Left renal pelvis (tissue), 4 donors: ENCODE results near the gene SETD2. TPM values are rescaled to one million over a fixed set of nuclear protein-coding genes. Genes with fewer than 3 reads are reported as not detected.

ENCODE experiments used
- DNase-seq, 4 donors: peaks; one replicate each; pipeline ENCODE4 v3.0.0-alpha.2; 2013; ENCODE audit warnings: low read depth in 4 of 4, low spot score in 3 of 4
- polyA plus RNA-seq, 4 donors: library from polyadenylated mRNA; unstranded; fragments of 120-200 nt; gene quantifications; one replicate each; pipeline ENCODE4 v1.2.1, GENCODE V29; 2013; ENCODE audit not compliant: insufficient read length in 4 of 4

SETD2 gene
- polyA plus RNA-seq, 4 donors, result 62.7 to 73.8 (median 66.8) TPM

DNA sequence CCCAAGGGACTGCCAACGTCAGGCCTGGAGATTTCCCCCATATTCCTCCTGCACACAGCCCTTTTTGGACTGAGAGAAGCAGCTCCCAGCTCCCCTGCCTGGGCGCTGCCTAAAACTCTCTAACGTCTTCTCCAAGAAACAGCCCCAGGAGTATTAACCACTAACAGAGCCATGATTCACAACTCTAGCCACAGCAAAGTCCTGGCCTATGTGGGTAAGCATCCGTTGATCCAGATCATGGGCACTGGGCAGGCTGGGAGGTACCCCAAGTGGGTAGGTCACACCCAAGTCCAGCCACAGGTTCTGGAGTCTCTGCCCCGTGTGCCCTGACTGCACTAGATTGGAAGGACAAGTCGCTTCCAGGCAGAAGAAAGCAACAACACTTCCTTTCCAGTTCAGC, 152.5 kb downstream of the SETD2 start:
- DNase-seq, result no peak

DNA sequence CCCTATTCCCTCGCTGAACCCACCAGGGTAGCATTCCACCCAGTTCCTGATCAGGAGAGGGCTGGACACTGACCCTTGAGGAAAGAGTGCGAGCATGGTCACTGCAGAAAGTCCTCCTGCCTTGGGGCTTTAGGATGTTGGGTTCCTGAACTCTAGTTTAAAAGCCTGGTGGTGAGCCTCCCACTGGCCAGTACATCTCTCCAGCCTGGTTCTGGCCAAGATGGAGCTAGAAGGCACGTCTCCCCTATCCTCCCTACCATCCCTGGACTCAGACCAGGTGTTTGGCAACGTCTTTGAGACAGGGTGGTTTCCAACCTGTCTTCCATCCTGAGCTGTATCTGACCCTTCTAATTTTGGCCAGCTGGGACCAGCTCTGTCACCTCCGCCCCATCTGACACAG, 153.0 kb downstream of the SETD2 start:
- no peak for DNase-seq

DNA sequence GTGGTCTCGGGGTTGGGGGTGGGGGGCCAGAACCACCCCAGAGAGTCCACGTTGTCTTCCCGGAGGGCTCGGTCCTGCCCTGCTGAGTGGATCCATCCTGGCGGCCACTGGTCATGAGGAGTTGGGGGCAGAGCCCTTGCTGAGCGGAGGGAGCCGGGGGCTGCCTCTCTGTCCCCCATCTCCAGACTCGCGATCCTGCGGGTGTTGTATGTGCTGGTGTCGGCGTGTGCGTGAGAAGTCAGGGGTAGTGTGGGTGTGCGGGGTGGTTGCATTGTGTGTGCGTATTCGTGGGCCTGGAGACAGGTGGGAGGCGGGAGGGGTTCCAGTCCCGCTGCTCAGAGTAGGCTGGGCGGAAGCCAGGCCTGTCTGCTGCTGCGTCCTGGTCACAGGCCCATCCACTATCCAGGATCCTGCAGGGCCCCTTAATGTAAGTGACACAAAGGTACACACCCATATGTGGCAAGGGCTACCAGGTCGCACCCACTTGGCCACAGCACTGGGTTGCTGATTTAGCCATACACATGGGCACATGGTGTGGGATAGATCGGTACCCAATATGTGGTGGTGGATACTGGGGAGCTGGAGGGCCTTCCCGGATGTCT, 153.7 kb downstream of the SETD2 start:
- DNase-seq, result no peak

GRCh38 chr3:47009225-47010110, 154.4 kb downstream of the SETD2 start:
- peak; percentile 80 to 86 (median 84) for DNase-seq

DNA sequence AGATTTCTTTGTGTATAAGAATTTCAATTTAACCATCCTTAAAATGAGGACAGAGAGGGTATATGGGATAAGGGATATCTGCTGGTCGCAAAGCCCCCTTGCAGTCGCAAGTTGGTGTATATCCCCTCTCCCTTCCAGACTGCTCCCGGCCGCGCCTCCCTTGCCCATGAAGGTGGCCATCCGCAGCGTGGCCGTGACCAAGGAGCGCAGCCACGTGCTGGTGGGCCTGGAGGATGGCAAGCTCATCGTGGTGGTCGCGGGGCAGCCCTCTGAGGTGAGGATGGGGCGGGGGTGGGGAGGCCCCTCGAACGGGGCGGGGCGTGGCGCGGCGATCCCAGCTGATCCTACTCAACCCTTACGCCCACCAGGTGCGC, 155.1 kb downstream of the SETD2 start:
- no peak for DNase-seq

- DNase-seq, result no peak
Measured at GRCh38 chr3:47008234-47008796, 155.6 kb downstream of the SETD2 start.

GRCh38 chr3:47007482-47008233, 156.3 kb downstream of the SETD2 start:
- no peak for DNase-seq

DNA sequence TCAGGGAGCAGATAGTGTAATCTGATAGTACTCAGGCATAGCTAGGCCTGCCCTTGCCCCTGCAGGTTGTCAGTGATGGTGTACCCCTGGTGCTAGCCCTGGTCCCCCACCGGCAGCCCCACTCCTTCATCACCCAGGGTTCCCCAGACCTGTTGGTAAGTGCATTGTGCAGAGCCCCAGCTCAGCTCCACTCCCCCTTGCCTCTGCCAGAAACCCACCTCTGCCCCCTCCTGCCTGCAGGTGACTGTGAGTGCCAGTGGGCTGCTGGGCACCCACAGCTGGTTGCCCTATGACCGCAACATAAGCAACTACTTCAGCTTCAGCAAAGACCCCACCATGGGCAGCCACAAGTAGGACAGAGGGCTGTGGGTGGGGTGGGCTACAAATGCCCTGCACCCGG, 156.9 kb downstream of the SETD2 start:
- no peak for DNase-seq

DNA sequence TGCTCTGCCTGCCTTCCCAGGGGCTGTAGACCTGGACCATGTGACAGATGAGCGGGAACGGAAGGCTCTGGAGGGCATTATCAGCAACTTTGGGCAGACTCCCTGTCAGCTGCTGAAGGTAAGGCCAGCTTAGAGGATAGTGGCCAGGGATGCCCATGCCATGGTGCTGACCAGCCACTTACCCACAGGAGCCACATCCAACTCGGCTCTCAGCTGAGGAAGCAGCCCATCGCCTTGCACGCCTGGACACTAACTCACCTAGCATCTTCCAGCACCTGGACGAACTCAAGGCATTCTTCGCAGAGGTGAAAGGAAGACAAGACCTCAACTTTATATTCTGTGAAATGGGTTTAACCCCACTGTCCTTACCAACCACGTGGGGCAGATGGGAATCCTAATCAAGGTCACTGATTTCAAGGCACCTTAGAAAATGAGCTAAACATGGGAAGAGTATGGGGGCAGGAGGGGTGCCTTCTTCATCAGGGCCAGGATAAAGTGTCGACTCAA, 157.7 kb downstream of the SETD2 start:
- DNase-seq, result no peak

DNA sequence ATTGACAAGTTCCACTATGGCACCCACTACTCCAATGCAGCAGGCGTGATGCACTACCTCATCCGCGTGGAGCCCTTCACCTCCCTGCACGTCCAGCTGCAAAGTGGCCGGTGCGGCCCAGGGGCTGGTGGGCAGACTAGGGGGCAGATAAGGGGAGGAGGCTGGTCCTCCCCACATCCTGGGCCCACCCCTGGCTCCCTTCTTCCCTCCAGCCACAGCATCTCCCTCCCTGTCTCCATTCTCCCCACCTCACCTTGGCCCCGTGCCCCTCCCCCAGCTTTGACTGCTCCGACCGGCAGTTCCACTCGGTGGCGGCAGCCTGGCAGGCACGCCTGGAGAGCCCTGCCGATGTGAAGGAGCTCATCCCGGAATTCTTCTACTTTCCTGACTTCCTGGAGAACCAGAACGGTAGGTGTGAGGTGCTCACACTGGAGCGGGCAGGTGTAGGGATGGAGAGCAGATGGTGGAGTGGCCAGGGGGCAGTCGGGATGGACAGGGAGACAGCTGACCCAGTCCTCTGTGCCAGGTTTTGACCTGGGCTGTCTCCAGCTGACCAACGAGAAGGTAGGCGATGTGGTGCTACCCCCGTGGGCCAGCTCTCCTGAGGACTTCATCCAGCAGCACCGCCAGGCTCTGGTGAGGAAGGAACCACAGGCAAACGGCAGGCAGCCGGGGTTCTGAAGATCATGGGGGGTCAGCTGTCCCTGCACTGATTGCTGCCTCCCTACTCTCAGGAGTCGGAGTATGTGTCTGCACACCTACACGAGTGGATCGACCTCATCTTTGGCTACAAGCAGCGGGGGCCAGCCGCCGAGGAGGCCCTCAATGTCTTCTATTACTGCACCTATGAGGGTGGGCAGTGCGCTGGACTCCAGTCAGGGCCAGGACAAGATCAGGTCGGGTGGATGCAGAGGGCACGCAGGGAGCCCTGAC, 158.4 kb downstream of the SETD2 start:
- DNase-seq, result no peak

DNA sequence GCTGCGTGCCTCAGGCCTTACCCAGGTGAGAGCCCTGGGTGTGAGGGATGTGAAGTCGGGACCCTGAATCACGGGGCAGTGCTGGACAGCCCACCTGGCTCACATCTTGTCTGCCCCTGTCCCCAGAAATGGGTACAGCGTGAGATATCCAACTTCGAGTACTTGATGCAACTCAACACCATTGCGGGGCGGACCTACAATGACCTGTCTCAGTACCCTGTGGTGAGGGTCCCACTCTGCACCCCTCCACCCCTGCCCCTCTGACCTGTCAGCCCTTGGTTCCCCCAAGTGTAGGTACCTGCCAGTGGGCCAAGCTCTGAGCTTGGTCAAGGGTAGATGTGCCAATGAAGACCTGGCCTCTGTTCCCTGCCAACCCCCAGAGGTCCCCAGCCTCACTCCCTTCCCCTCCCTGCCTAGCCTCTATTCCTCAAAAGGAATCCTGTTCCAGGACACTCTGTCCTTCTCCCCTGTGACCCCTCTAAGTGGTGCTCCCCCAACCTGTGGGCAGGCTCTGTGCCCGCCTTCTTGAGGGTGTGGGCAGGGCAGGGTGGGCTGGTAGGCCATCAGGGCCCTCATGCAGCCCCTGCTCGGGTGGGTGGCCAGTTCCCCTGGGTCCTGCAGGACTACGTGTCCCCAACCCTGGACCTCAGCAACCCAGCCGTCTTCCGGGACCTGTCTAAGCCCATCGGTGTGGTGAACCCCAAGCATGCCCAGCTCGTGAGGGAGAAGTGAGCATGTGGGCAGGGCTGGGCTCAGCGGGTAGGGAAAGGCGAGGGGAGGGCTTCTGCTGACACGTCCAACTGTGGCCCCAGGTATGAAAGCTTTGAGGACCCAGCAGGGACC, 159.3 kb downstream of the SETD2 start:
- DNase-seq, result no peak

GRCh38 chr3:47003461-47004368, 160.2 kb downstream of the SETD2 start:
- no peak for DNase-seq

DNA sequence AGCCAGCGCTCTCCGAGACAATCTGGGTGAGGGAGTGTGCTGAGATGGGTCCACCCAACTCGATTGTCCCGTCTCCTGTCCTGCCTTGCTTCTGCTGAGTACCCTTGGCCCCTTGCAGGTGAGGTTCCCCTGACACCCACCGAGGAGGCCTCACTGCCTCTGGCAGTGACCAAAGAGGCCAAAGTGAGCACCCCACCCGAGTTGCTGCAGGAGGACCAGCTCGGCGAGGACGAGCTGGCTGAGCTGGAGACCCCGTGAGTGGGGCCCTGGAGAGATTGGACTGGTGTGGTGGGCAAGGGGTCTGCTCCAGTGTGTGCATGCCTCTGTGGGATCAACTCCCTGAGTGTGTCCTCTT, 160.9 kb downstream of the SETD2 start:
- DNase-seq, result no peak

DNA sequence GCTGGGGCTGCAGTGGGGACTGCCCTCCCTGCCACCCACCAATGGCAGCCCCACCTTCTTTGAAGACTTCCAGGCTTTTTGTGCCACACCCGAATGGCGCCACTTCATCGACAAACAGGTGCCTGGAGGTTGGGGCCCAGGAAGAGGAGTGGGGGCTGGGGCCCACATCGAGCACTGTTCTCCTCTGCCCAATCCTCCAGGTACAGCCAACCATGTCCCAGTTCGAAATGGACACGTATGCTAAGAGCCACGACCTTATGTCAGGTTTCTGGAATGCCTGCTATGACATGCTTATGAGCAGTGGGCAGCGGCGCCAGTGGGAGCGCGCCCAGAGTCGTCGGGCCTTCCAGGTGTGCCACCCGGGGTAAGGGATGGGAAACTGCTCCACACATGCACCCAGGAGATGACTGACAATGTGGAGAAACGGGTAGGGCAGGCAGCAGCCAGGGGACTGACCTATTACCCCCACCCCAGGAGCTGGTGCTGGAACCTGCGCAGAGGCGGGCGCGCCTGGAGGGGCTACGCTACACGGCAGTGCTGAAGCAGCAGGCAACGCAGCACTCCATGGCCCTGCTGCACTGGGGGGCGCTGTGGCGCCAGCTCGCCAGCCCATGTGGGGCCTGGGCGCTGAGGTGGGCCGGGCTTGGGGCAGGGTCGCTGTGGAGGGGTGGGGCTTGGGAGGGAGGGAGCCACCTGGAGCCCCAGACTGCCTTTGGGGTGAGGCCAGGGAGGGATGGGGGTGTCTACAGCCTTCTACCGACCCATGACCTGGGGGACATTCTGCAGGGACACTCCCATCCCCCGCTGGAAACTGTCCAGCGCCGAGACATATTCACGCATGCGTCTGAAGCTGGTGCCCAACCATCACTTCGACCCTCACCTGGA, 161.5 kb downstream of the SETD2 start:
- DNase-seq, result no peak

GRCh38 chr3:47001731-47002170, 162.2 kb downstream of the SETD2 start:
- no peak for DNase-seq

- no peak for DNase-seq
Measured at GRCh38 chr3:47000922-47001730, 162.8 kb downstream of the SETD2 start.
